Measurements from ENCODE around the gene KLHL33.

Gene KLHL33, protein sequence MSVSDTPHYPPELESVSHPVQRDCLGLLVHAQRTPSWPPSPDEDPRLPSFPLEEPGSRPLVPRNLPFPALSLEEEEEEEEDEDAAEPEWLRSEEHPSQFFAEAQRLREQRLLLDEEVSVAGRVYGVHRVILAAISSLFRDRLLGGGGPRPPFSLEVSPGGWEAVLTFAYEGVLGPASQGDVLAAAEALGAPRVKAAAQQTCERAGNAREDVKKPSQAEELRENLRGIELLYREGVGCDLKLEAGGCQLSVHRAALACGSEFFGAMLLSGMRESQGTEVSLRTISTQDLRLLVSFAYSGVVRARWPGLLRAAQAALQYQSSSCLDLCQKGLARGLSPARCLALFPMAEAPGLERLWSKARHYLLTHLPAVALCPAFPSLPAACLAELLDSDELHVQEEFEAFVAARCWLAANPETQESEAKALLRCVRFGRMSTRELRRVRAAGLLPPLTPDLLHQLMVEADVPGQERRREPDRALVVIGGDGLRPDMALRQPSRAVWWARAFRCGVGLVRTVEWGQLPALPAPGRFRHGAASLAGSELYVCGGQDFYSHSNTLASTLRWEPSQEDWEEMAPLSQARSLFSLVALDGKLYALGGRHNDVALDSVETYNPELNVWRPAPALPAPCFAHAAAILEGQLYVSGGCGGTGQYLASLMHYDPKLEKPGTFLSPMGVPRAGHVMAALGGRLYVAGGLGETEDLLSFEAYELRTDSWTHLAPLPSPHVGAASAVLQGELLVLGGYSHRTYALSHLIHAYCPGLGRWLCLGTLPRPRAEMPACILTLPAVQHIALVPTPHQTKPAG

DNA sequence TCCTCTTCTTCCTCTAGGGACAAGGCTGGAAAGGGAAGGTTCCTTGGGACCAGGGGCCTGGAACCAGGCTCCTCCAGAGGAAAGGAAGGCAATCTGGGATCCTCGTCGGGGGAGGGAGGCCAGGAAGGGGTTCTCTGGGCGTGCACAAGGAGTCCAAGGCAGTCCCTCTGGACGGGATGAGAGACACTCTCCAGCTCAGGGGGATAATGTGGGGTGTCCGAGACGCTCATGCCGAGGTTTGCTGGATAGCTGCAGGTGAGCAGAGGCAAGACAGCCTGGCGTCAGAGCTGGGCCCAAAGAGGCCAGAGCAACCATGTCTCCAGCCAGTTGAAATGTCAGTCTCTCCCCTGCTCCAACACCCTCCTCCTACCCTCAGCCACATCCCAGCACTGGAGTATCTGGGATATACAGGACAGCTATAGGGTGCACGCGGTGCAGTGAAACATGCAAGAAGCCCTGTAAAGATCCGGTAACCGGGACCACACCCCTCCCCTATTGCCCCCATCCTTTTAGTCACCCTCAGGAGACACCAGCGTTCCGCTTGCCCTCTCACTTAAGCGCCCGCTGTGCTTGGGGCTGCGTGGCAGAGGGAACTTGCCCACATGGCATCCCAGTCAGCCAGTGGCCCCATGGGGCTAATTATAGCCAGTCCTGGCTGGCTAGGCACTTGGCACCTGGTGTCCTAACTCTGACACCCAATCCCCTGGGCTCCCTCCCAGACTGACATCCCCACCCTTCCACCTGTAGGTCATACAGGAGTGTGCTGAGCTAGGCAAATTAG lies at the start of gene KLHL33:
Gene KLHL33 (minus strand): TSS at position 585 of the 781 bp plus-strand sequence. CDS start 355 bp downstream, at position 230.
- no peak within 1 kb of the TSS for H3K27ac ChIP-seq
- no peak for DNase-seq (ENCODE audit: low read depth, low spot score)

DNA sequence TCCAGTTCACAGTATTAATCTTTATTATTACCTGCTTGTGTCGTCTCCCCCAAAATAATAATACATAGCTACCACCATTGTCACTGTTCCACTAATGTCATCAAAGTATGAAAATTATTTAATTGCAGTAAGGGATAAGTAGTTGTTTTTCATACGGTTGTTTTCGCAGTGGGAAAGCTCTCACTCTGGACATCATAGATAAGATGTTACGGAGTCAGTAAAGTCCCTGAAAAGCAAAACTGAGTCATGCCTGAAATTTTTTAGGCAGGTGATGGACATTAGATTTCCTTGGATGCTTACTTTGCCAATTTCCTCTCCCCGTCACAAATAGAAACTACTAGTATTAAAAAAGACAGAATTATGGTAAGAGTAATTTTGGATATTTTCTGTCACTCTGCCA lies 46.4 kb upstream of the KLHL33 start:
- H3K27ac ChIP-seq: no peak overlapping the region
- DNase-seq (ENCODE audit: low read depth, low spot score): no peak

DNA sequence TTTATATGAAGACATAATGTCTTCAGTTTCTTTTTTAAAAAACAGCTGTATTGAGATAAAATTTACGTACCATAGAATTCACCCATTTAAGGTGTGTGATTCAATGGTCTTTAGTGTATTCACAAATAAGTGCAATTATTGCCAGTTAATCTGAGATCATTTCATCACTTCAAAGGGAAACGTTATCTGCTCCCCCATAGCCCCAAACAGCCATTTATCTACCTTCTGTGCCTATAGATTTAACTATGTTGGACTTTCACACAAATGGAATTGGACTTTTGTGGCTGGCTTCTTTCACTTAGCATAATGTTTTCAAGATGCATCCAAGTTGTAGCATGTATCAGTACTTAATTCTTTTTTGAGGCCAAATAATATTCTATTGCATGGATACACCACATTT lies 42.9 kb upstream of the KLHL33 start:
- DNase-seq (ENCODE audit: low read depth, low spot score): no peak
- H3K27ac ChIP-seq: no peak overlapping the region

DNA sequence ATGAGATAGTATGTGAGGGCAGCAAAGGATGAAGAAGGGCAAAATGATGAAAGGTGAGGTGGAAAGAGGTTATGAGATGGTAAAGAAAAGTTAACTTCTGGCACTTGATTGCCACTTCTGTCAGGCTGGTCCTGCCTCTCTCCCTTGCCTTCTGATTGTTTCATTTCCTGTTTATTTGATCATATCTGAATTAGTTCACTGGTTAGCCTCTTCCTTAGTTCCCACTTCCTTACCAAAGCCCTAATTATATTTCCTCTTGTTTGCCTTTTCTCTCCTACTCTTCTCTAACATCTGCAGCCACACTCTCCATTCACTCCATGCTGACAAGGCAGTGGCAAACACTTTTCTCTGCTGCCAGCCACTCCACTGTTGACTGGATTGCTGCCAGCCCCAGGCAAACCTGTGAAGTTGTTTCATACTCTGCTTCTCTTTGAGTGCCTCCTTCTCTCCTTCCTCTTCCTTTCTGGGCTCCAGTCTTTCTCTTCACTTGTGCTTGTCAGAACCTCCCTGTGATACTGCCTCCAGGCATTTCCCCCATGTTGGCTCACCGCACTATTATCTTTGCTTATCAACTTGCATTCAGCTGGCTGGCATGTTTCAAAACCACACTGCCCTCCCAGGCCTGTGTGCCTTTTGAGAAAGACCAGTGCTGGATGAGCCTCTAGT lies 41.4 kb upstream of the KLHL33 start:
- DNase-seq (ENCODE audit: low read depth, low spot score): no peak
- H3K27ac ChIP-seq: peak overlapping the region; percentile 47

DNA sequence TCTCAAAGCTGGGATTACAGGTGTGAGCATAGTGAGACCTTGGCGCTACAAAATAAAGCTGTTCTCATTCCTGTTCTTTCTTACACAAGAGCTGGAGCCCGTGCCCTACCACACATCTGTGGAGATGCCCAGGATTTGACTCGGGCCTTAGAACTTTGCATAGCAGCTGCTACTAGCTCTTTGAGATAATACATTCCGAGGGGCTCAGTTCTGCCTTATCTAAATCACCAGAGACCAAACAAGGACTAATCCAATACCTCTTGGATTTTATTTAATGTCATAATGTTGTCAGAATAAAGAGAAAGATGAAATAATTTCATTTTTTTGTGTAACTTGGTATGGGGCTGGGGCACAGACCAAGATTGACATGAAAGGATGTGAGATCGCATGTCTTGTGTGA lies 40.8 kb upstream of the KLHL33 start:
- peak overlapping the region; percentile 47 for H3K27ac ChIP-seq

DNA sequence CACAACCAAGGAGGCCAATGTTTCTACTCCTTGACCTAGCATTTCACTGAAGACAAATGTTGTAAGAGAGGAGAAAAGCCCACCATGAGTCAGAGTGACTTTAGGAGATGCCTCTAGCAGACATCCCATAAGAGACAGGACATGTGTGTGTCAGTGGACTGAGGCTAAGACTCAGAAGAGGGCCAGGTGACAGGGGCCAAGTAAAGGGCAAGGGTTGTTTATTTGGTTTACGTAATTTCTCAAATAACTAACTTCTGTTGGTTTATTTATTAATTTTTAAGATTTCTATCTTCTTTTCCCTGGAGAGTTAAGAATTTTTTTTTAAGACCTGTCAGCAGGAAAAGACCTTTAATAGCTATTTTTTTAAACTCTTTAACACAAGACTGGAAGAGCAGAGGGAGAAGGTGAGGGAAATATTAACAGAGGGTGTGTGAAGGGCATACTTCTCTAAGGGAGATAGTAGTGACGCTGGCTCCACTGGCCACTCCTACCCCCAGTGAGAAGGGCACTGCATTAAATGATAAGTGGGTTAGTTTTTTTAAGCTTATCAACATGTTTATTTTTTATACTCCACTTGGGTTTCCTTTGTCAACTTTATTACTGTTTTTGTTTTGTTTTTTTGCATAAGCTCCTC lies 36.7 kb upstream of the KLHL33 start:
- H3K27ac ChIP-seq: no peak overlapping the region
- DNase-seq (ENCODE audit: low read depth, low spot score): no peak

More for the DNA sequence above, 40.8 kb upstream of the KLHL33 start:
- DNase-seq (ENCODE audit: low read depth, low spot score): no peak

DNA sequence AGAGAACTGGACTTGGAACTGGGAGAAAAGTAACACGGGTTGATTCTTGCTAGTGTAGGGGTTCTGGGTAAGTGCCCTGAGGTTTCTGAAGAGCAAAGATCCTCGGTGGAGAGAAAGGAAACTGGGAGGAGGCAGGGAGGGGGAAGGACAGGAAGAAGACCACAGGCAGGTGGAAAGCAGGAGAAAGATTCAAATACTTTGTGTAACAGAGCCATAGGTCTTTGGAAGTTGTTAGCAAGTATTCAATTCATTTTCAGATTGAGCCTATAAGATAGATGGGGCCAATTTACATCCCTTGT lies 34.6 kb upstream of the KLHL33 start:
- DNase-seq (ENCODE audit: low read depth, low spot score): no peak
- peak overlapping the region; percentile 94 for H3K27ac ChIP-seq

DNA sequence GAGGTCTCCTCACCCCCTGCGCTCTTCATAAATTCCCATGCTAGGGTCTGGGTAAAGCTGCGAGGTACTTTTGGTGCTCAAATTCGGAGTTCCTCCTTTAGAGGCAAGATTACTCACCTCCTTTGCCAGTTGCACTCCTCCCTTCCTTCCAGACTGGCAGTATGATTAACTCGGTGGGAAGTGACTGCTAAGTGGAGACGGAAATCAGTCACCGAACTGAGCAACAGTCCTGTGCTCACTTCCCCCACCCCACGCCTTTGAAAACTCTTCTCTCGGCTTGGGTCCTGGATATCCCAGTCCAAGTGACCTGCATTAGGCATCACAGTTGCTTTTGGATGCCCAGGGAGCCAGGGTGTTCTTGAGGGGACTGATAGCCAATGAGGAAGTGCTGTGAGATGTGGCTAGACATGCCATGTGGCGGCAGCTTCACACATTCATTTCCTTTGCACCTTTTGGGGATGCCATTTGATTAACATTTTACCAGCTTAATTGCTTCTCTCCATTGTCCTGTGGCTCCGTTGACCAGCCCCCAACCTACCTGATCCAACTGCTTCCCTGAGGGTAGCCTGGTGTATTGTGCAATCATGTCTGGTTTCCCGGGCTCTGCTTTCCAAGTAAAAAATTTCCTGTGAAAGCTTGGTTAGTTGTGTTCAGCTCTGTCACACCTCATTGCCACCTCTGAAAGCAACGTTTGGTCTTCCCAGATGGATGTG lies 34.1 kb upstream of the KLHL33 start:
- H3K27ac ChIP-seq: peak overlapping the region; percentile 94
- peak; percentile 67 for DNase-seq (ENCODE audit: low read depth, low spot score)

DNA sequence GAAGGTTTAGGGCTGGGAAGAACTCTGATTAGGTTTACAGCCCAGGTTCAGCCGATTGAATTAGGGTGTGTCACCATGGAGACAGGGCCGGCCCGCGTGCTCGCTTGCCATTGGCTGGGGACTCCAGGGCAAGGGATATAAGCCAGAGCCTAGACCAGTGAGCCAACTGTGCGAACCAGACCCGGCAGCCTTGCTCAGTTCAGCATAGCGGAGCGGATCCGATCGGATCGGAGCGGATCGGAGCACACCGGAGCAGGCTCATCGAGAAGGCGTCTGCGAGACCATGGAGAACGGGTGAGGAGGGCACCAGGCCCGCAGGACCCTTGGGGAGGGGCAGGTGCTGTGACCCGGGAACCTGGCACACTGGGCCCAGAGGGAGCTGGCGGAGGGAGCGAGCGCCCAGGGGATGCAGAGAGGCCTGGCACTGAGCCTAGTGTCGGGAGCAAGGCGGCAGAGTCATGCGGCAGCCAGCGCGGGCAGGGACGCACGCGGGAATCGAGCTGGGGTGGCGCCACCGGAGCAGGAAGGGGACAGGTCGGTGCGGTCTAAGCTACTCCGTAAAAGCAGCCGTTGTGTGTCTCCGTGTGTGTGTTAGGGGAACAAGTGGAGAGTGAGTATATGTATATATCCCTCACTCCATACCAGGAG lies 33.4 kb upstream of the KLHL33 start, which contains the start of gene PNP:
Gene PNP (plus strand): TSS at position 165 of the 648 bp plus-strand sequence. CDS start 119 bp downstream, at position 284.
- peak within 1 kb of the TSS; percentile 94 for H3K27ac ChIP-seq
- no peak for DNase-seq (ENCODE audit: low read depth, low spot score)

DNA sequence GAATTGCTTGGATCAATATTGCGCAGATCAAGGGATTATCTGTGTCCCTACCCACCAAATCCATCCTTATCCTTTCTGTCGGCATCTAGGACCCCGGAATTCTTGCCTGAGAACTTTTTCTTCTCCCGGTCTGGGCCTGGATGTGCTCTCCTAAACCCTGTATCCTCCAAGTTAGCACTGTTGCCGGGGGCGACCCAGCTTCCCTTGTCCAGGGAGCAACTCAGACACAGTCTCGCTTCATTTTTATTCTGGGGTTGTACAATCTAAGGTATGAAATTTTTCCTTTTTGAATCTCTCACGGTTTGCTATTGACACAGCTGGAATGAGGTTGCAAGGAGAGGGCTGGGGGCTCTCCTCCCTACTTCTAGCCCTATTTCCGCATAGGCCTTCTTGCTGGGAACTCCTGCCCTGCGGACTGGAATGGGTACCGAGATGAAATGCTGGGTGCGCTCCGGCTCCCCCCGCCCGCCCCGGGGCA lies 32.8 kb upstream of the KLHL33 start:
- H3K27ac ChIP-seq: peak overlapping the region; percentile 94
- no peak for DNase-seq (ENCODE audit: low read depth, low spot score)

DNA sequence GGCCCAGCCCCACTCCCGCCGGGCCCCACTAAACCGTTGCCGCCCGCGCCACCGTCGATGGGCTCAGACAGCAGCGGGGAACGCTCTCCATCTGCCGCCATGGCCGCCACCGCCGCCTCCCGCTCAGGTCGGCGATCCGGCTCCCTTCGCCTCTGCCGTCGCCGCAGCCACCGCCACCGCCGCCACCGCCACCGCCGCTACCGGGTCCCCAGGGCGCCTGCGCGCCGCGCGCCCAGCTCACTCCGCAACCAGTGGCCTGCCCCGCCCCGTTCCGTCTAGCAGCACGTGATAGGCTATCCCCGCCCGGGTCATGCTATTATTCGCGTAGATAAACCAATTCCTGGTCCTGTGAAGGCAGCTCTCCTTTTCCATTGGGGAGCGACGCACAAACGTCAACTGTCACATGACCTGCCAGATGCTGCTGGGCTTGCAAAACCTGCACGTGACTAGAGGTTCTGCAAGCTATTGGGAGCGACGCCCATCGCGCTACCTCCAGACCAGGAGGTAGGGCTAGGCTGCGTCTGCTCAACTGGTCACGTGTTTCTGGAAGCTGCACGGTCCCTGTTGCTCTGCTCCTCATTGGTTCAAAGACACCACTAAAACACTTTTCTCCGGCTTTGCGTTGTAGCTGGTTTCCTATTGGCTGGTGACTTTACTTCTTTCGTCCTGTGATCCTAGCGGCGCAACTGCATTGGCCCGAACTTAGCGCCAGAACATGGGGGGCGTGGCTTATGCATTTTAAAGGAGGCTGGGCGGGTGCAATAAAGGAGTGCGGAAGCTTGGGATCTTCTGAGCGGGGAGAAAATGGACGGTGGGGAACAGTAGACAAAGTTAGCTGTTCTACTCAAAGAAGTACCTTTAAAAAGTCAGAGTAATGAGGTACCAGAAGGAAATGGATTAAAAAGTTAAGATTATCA lies 25.5 kb upstream of the KLHL33 start, which contains the start of gene PIP4P1:
Gene PIP4P1 (minus strand): TSS at position 210 of the 917 bp plus-strand sequence. CDS start 109 bp downstream, at position 101.
- peak within 1 kb of the TSS; percentile 87 for H3K27ac ChIP-seq
- peak; percentile 100 for DNase-seq (ENCODE audit: low read depth, low spot score)

DNA sequence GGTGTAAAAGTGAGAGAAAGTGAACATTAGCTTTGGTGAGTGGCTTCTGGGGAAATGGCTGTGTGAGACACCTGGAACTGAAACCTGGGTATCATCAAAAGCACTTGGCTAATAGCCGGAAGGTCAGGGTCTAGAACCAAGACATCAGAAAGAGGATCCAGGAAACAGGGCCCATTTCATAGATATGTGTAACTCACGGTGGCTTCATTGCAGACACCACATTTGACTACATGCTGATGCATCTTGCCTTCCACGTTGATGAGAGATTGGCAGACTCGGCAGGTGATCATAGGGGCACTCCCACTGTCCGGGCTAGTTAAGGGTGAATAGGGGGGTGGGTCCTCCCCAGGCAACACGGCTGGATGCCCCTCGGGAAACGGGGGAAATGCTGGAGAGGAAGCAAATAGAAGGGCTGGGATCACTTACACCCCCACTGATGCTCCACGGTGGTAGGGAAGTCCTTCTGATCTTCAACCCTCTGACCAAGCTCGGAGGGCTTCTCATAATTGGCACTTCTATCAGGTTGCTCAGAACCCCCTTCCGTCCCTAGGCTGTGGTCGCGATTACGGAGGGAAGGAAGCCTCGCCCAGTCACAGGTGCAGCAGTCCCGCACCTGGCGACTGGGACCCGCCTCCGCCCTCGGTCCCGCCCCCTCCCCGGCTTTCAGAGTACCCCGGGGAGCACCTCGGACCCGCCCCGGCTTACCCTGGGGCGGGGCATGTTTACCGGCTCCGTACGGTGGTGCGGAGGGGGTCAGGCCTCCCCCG lies 24.7 kb upstream of the KLHL33 start:
- no peak for DNase-seq (ENCODE audit: low read depth, low spot score)

DNA sequence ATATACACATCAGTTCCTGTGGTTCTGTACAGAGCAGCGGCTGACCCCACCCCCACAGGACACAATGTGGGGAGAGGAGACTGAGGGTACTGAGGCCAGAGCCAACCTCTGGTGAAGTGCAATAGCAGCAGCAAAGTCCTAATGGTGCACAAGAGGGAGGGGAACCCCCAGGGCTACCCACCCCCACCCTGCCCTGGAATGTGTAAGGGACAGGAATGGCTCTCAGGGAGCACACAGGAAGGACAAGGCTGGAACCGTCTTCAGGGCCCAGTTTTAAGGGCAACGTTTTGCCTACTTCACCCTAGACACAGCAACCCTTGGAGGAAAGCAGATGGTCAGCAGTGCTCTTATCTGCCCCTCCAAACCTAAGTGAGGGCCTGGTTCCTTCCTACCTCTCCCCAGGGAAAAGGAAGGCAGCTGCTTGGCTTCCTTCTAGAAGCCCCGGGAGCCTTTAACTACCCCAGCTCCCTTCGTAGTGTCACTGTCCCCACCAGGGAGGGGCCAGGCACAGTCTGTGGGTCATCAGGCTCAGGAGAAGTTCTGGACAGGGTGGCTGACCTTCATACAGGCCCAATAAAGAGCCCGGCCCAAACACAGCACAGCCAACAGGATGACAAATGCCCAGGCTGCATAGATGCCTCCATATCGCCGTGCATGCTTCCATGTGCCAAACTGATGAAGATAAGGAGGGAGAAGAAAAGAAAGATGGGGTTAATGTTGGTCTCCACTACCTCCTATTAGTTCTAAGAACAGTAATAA lies 22.2 kb upstream of the KLHL33 start:
- H3K27ac ChIP-seq: no peak overlapping the region
- no peak for DNase-seq (ENCODE audit: low read depth, low spot score)

More for the DNA sequence above, 24.7 kb upstream of the KLHL33 start:
- H3K27ac ChIP-seq: peak overlapping the region; percentile 87

DNA sequence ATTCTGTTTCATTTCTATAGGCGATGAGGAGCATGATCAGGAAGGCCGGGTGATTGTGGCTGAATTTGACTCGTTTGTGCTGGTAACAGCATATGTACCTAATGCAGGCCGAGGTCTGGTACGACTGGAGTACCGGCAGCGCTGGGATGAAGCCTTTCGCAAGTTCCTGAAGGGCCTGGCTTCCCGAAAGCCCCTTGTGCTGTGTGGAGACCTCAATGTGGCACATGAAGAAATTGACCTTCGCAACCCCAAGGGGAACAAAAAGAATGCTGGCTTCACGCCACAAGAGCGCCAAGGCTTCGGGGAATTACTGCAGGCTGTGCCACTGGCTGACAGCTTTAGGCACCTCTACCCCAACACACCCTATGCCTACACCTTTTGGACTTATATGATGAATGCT lies 21.0 kb upstream of the KLHL33 start:
- no peak overlapping the region for H3K27ac ChIP-seq
- no peak for DNase-seq (ENCODE audit: low read depth, low spot score)

DNA sequence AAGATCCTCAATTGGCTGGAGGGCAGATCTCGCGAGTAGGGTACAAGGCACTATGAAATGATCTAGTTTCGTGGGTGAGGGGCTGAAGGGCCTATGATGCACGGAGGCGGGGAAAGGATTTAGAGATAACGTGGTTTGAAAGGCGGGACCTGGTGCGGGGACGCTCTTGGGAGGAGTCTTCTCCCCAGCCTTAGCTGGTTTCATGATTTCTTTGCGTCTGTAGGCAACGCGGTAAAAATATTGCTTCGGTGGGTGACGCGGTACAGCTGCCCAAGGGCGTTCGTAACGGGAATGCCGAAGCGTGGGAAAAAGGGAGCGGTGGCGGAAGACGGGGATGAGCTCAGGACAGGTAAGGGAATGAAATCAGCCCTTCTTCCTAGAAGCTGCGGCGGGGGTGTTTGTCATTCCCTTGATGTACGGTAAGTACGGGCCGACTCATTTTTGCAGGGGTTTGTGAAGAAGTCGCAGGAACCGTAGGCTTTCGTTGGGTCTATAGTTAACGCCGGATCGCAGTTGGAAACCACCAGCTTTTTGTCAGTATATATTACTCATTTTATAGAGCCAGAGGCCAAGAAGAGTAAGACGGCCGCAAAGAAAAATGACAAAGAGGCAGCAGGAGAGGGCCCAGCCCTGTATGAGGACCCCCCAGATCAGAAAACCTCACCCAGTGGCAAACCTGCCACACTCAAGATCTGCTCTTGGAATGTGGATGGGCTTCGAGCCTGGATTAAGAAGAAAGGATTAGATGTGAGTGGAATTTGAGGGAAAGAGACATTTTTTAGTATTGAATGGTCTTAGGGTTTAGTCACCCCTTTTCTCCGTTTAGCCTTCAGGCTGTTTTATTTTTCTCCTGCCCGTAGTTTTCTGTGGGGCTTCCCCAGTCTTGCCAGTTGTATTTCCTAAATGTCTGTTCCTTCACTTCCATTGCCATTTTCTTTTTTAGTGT lies 19.7 kb upstream of the KLHL33 start:
- DNase-seq (ENCODE audit: low read depth, low spot score): peak; percentile 55

More for the DNA sequence above, 19.7 kb upstream of the KLHL33 start:
- peak overlapping the region; percentile 92 for H3K27ac ChIP-seq
